Small intestine (tissue), 7 donors: ENCODE results near the gene USP14. TPM values are rescaled to one million over a fixed set of nuclear protein-coding genes. Genes with fewer than 3 reads are reported as not detected.
A peak's percentile ranks its signal among the peaks of the same experiment; 100 is the strongest.
"Not testable (repeated sequence)": the region's sequence is repeated elsewhere in the genome, so short reads cannot be mapped to it uniquely, and the experiment has no call there.

Source experiments
- DNase-seq, 2 donors: peaks; one replicate each; pipeline versions ENCODE4 v3.0.0 to v3.0.0-alpha.2; 2013
- FAIRE-seq: peaks from 2 replicates; lab custom pipeline; 2012; peaks lifted over from hg19 to GRCh38; lab: Jason Lieb, UNC
- H3K27ac ChIP-seq, 3 donors: one replicate each; pipeline ENCODE4 v1.5.1; 2013; ENCODE audit warnings: low read length in 2 of 3, mild to moderate bottlenecking in 2 of 3, control low read depth in 1 of 3, inconsistent platforms in 1 of 3, low read depth in 1 of 3, moderate library complexity in 1 of 3
- H3K27me3 ChIP-seq, 3 donors: one replicate each; pipeline ENCODE4 v1.6.1; 2013; ENCODE audit warnings: low read length in 3 of 3, inconsistent platforms in 1 of 3; ENCODE audit not compliant: control insufficient read depth in 3 of 3, insufficient read depth in 3 of 3
- H3K36me3 ChIP-seq, 3 donors: one replicate each; pipeline ENCODE4 v1.6.1; 2013; ENCODE audit warnings: low read length in 3 of 3, inconsistent platforms in 1 of 3, low read depth in 1 of 3, mild to moderate bottlenecking in 1 of 3, moderate library complexity in 1 of 3; ENCODE audit not compliant: control insufficient read depth in 3 of 3, insufficient read depth in 2 of 3
- H3K4me1 ChIP-seq, 3 donors: one replicate each; pipeline ENCODE4 v1.6.1; 2013; ENCODE audit warnings: low read length in 2 of 3, inconsistent platforms in 1 of 3, low read depth in 1 of 3, mild to moderate bottlenecking in 1 of 3, moderate library complexity in 1 of 3; ENCODE audit not compliant: control insufficient read depth in 3 of 3, insufficient read depth in 2 of 3
- H3K4me3 ChIP-seq, 3 donors: one replicate each; pipeline ENCODE4 v1.5.1; 2013; ENCODE audit warnings: low read length in 3 of 3, control low read depth in 1 of 3, inconsistent platforms in 1 of 3, low read depth in 1 of 3, mild to moderate bottlenecking in 1 of 3, moderate library complexity in 1 of 3
- H3K9me3 ChIP-seq, 2 donors: one replicate each; pipeline ENCODE4 v1.6.1; 2013; ENCODE audit warnings: low read depth in 1 of 2, low read length in 1 of 2; ENCODE audit not compliant: control insufficient read depth in 2 of 2, insufficient read depth in 1 of 2
- WGBS, 3 donors: extraction: QIAGEN DNeasy Blood & Tissue Kit; methylation state at CpG; one replicate each; pipeline ENCODE4 v1.1.7; 2013; 5-methylcytosine and 5-hydroxymethylcytosine counted together
- polyA plus RNA-seq, 4 donors: library from polyadenylated mRNA; stranded (reverse) in 3 of 4; unstranded in 1 of 4; fragments of 200-250 nt in 3 of 4; fragments of 120-200 nt in 1 of 4; gene quantifications; one replicate each; pipeline versions ENCODE4 v1.2.1 to v1.2.3, GENCODE V29; 2013
- donor health status: healthy with polysubstance abuse.
- donor health status: control.
- donor health status: control.
- donor health status: Bipolar disorder and iron deficiency.
- donor health status: healthy.

The USP14 gene
- polyA plus RNA-seq, 4 donors: 9.2 to 32.3 (median 19.0) TPM

GRCh38 chr18:112015-112733 lies 46.2 kb upstream of the USP14 start:
- not testable (repeated sequence) for H3K27ac ChIP-seq, H3K27me3 ChIP-seq, H3K4me1 ChIP-seq, H3K36me3 ChIP-seq, H3K9me3 ChIP-seq, DNase-seq
- 37 to 42% (median 40%) methylated on average over 18 to 31 of the region's 43 CpGs for whole genome bisulfite sequencing, 3 donors
- peak overlapping the region in 1 of 3 donors; percentile 48 for H3K4me3 ChIP-seq
- peak; percentile 91 for FAIRE-seq

GRCh38 chr18:120539-121260 lies 37.7 kb upstream of the USP14 start:
- H3K36me3 ChIP-seq, H3K27me3 ChIP-seq, H3K4me1 ChIP-seq, H3K9me3 ChIP-seq, H3K4me3 ChIP-seq, H3K27ac ChIP-seq, DNase-seq, FAIRE-seq: not testable (repeated sequence)
- 62 to 68% (median 63%) methylated on average over 7 of the region's 7 CpGs for WGBS, 3 donors

GRCh38 chr18:135045-135444 lies 23.3 kb upstream of the USP14 start:
- no peaks in the 10 kb centered on the region for H3K9me3 ChIP-seq
- DNase-seq (no peak), FAIRE-seq (no peak)
- H3K4me1 ChIP-seq: no peaks in the 10 kb centered on the region
- WGBS, 3 donors: 27 to 38% (median 33%) methylated on average over 1 of the region's 1 CpG
- no peak overlapping the region for H3K4me3 ChIP-seq
- no peak overlapping the region for H3K27ac ChIP-seq
- H3K36me3 ChIP-seq: no peaks in the 10 kb centered on the region
- H3K27me3 ChIP-seq: no peaks in the 10 kb centered on the region

- H3K4me3 ChIP-seq: no peak overlapping the region
- H3K27ac ChIP-seq: no peak overlapping the region
- FAIRE-seq (no peak), DNase-seq (peak in 1 of 2 donors; percentile 24)
- WGBS, 3 donors: 67 to 73% (median 70%) methylated on average over 7 of the region's 7 CpGs
- no peaks in the 10 kb centered on the region for H3K27me3 ChIP-seq
- no peaks in the 10 kb centered on the region for H3K36me3 ChIP-seq
- no peaks in the 10 kb centered on the region for H3K9me3 ChIP-seq
- no peaks in the 10 kb centered on the region for H3K4me1 ChIP-seq
Measured at GRCh38 chr18:136433-136832, 21.9 kb upstream of the USP14 start.

- H3K9me3 ChIP-seq: no peaks in the 10 kb centered on the region
- FAIRE-seq (no peak), DNase-seq (no peak)
- H3K4me1 ChIP-seq: no peaks in the 10 kb centered on the region
- no peaks in the 10 kb centered on the region for H3K36me3 ChIP-seq
- no peak overlapping the region for H3K4me3 ChIP-seq
- H3K27ac ChIP-seq: no peak overlapping the region
- WGBS, 3 donors: 69 to 81% (median 75%) methylated on average over 5 of the region's 5 CpGs
- no peaks in the 10 kb centered on the region for H3K27me3 ChIP-seq
Measured at GRCh38 chr18:137327-137726, 21.0 kb upstream of the USP14 start.

- no peaks in the 10 kb centered on the region for H3K36me3 ChIP-seq
- no peaks in the 10 kb centered on the region for H3K4me1 ChIP-seq
- H3K4me3 ChIP-seq: no peak overlapping the region
- 70 to 76% (median 74%) methylated on average over 7 of the region's 7 CpGs for WGBS, 3 donors
- no peaks in the 10 kb centered on the region for H3K27me3 ChIP-seq
- FAIRE-seq (no peak), DNase-seq (no peak)
- H3K27ac ChIP-seq: no peak overlapping the region
- H3K9me3 ChIP-seq: no peaks in the 10 kb centered on the region
Measured at GRCh38 chr18:140670-141266, 17.6 kb upstream of the USP14 start.

GRCh38 chr18:142624-143296 lies 15.6 kb upstream of the USP14 start:
- FAIRE-seq: not testable (repeated sequence)

GRCh38 chr18:148841-149240 lies 9.5 kb upstream of the USP14 start:
- DNase-seq (no peak), FAIRE-seq (no peak)
- Histone ChIP-seq H3K27ac (no peak overlapping the region), H3K4me1 (no peaks in the 10 kb centered on the region), H3K9me3 (no peaks in the 10 kb centered on the region), H3K4me3 (no peak overlapping the region), H3K27me3 (peaks cover 0 to 3% (median 0%) of the 10 kb centered on the region in 3 donors), H3K36me3 (no peaks in the 10 kb centered on the region)
- 80 to 86% (median 85%) methylated on average over 6 of the region's 6 CpGs for WGBS, 3 donors

More at GRCh38 chr18:142624-143296, 15.6 kb upstream of the USP14 start:
- WGBS, 3 donors: 72 to 79% (median 75%) methylated on average over 7 of the region's 7 CpGs
- H3K27ac ChIP-seq, H3K27me3 ChIP-seq, H3K36me3 ChIP-seq, H3K4me3 ChIP-seq, H3K9me3 ChIP-seq, H3K4me1 ChIP-seq, DNase-seq: not testable (repeated sequence)
